ENCODE data around the gene GOLGA6L26.
"Not testable (repeated sequence)": the region's sequence is repeated elsewhere in the genome, so short reads cannot be mapped to it uniquely, and the experiment has no call there.

GRCh38 chr15:23364261-23364660 lies 30.3 kb upstream of the GOLGA6L26 start:
- TF ChIP-seq, protein P1, sequence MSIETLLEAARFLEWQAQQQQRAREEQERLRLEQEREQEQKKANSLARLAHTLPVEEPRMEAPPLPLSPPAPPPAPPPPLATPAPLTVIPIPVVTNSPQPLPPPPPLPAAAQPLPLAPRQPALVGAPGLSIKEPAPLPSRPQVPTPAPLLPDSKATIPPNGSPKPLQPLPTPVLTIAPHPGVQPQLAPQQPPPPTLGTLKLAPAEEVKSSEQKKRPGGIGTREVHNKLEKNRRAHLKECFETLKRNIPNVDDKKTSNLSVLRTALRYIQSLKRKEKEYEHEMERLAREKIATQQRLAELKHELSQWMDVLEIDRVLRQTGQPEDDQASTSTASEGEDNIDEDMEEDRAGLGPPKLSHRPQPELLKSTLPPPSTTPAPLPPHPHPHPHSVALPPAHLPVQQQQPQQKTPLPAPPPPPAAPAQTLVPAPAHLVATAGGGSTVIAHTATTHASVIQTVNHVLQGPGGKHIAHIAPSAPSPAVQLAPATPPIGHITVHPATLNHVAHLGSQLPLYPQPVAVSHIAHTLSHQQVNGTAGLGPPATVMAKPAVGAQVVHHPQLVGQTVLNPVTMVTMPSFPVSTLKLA (IDR thresholded peaks at IDR 0.05), result not testable (repeated sequence)
- not testable (repeated sequence) for TF ChIP-seq ZNF234 (CRISPR knock-in tag; conservative IDR thresholded peaks at IDR 0.05); SMC3 (IDR thresholded peaks at IDR 0.05; ENCODE audit: low read length)
- TF ChIP-seq, protein P2, sequence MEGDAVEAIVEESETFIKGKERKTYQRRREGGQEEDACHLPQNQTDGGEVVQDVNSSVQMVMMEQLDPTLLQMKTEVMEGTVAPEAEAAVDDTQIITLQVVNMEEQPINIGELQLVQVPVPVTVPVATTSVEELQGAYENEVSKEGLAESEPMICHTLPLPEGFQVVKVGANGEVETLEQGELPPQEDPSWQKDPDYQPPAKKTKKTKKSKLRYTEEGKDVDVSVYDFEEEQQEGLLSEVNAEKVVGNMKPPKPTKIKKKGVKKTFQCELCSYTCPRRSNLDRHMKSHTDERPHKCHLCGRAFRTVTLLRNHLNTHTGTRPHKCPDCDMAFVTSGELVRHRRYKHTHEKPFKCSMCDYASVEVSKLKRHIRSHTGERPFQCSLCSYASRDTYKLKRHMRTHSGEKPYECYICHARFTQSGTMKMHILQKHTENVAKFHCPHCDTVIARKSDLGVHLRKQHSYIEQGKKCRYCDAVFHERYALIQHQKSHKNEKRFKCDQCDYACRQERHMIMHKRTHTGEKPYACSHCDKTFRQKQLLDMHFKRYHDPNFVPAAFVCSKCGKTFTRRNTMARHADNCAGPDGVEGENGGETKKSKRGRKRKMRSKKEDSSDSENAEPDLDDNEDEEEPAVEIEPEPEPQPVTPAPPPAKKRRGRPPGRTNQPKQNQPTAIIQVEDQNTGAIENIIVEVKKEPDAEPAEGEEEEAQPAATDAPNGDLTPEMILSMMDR (CRISPR knock-in tag; IDR thresholded peaks at IDR 0.05), result peak; percentile 38
